Epidermal melanocyte (primary cell): Measurements from ENCODE around the gene SYNDIG1.

Experiments
- DNase-seq: peaks from one replicate; pipeline ENCODE4 v3.0.0; 2011; ENCODE audit warnings: low spot score; ENCODE audit not compliant: insufficient read length

Gene SYNDIG1

GRCh38 chr20:24522452-24523330, 53.3 kb downstream of the SYNDIG1 start:
- DNase-seq, result no peak

- no peak for DNase-seq
Measured at GRCh38 chr20:24523661-24524060, 54.2 kb downstream of the SYNDIG1 start.

GRCh38 chr20:24528583-24529368, 59.3 kb downstream of the SYNDIG1 start:
- DNase-seq, result no peak

- DNase-seq, result no peak
Measured at GRCh38 chr20:24529369-24529719, 59.9 kb downstream of the SYNDIG1 start.

GRCh38 chr20:24530131-24530680, 60.8 kb downstream of the SYNDIG1 start:
- DNase-seq, result no peak

- no peak for DNase-seq
Measured at GRCh38 chr20:24531202-24531601, 61.8 kb downstream of the SYNDIG1 start.

- no peak for DNase-seq
Measured at GRCh38 chr20:24531631-24532419, 62.4 kb downstream of the SYNDIG1 start.

- DNase-seq, result no peak
Measured at GRCh38 chr20:24533449-24533848, 64.0 kb downstream of the SYNDIG1 start.

- DNase-seq, result no peak
Measured at GRCh38 chr20:24534282-24534681, 64.9 kb downstream of the SYNDIG1 start.

GRCh38 chr20:24535941-24536730, 66.7 kb downstream of the SYNDIG1 start:
- DNase-seq, result no peak

- no peak for DNase-seq
Measured at GRCh38 chr20:24537210-24537609, 67.8 kb downstream of the SYNDIG1 start.

- no peak for DNase-seq
Measured at GRCh38 chr20:24542721-24543120, 73.3 kb downstream of the SYNDIG1 start.

GRCh38 chr20:24543168-24543567, 73.7 kb downstream of the SYNDIG1 start:
- DNase-seq, result no peak

- DNase-seq, result no peak
Measured at GRCh38 chr20:24543741-24544140, 74.3 kb downstream of the SYNDIG1 start.

- no peak for DNase-seq
Measured at GRCh38 chr20:24544371-24544770, 74.9 kb downstream of the SYNDIG1 start.

GRCh38 chr20:24545168-24545567, 75.7 kb downstream of the SYNDIG1 start:
- no peak for DNase-seq

GRCh38 chr20:24546232-24546892, 76.9 kb downstream of the SYNDIG1 start:
- no peak for DNase-seq

GRCh38 chr20:24547967-24548366, 78.5 kb downstream of the SYNDIG1 start:
- no peak for DNase-seq

- DNase-seq, result no peak
Measured at GRCh38 chr20:24559114-24559732, 89.8 kb downstream of the SYNDIG1 start.
